HEK293 (cell line): ENCODE data around the gene SHC4.

Experiments
- CTCF ChIA-PET: fragments of 350-600 bp; formaldehyde crosslinking; extraction: SDS; loops from one replicate; lab custom pipeline; 2021; ENCODE audit warnings: antibody characterized with exemption; lab: Yijun Ruan, JAX
- POLR2A ChIA-PET: fragments of 300-600 bp; formaldehyde crosslinking; extraction: SDS; loops from one replicate; lab custom pipeline; 2020; ENCODE audit warnings: antibody characterized with exemption, inconsistent platforms; lab: Yijun Ruan, JAX
- H3K27ac ChIP-seq: fragments of 200-500 bp; sonication (Bioruptor generic); 2 replicates; pipeline ENCODE4 v1.5.1; 2014; ENCODE audit warnings: low read depth, low read length, control low read depth, inconsistent platforms; ENCODE audit errors: extremely low read depth
- H3K36me3 ChIP-seq, 2 experiments: fragments of 200-500 bp in 1 of 2; sonication (Bioruptor generic) in 1 of 2; 1 replicate in 1 of 2; 2 replicates in 1 of 2; pipeline ENCODE4 v1.5.1; 2014 to 2017; ENCODE audit warnings: inconsistent platforms in 2 of 2, low read length in 2 of 2; ENCODE audit not compliant: control insufficient read depth in 2 of 2, insufficient read depth in 1 of 2
- H3K4me1 ChIP-seq: fragments of 200-500 bp; sonication (Bioruptor generic); 2 replicates; pipeline ENCODE4 v1.5.1; 2014; ENCODE audit warnings: mild to moderate bottlenecking, low read length, inconsistent platforms; ENCODE audit not compliant: control insufficient read depth, insufficient read depth
- H3K4me3 ChIP-seq: 2 replicates; pipeline ENCODE4 v1.5.1; 2011; ENCODE audit warnings: low read depth, mild to moderate bottlenecking, control low read depth, low read length, moderate library complexity
- H3K9me3 ChIP-seq: fragments of 200-500 bp; sonication (Bioruptor generic); 2 replicates; pipeline ENCODE4 v1.5.1; 2014; ENCODE audit warnings: low read depth, low read length, inconsistent platforms; ENCODE audit not compliant: control insufficient read depth, insufficient read depth
- BCL11B ChIP-seq: fragments of 450-650 bp; formaldehyde crosslinking; IDR thresholded peaks from 2 replicates; pipeline ENCODE4 v1.5.1; 2016; ENCODE audit warnings: low read depth, missing biosample characterization, missing genetic modification characterization
- KLF7 ChIP-seq: fragments of 450-650 bp; formaldehyde crosslinking; IDR thresholded peaks from 2 replicates; pipeline ENCODE4 v1.5.1; 2016; ENCODE audit warnings: missing biosample characterization, missing genetic modification characterization, borderline replicate concordance
- MZF1 ChIP-seq: fragments of 450-650 bp; formaldehyde crosslinking; IDR thresholded peaks from 2 replicates; pipeline ENCODE4 v1.5.1; 2017; ENCODE audit warnings: missing biosample characterization, missing genetic modification characterization, borderline replicate concordance
- PRDM1 ChIP-seq: fragments of 450-650 bp; formaldehyde crosslinking; IDR thresholded peaks from 2 replicates; pipeline ENCODE4; 2016; ENCODE audit warnings: missing biosample characterization, missing genetic modification characterization
- REPIN1 ChIP-seq: fragments of 450-650 bp; formaldehyde crosslinking; IDR thresholded peaks from 2 replicates; pipeline ENCODE4 v1.5.1; 2017; ENCODE audit warnings: missing biosample characterization, missing genetic modification characterization, low read depth
- SCRT1 ChIP-seq: fragments of 450-650 bp; formaldehyde crosslinking; IDR thresholded peaks from 2 replicates; pipeline ENCODE4 v1.5.1; 2016; ENCODE audit warnings: missing biosample characterization, missing genetic modification characterization, borderline replicate concordance
- SCRT2 ChIP-seq: fragments of 450-650 bp; formaldehyde crosslinking; IDR thresholded peaks from 2 replicates; pipeline ENCODE4 v1.5.1; 2016; ENCODE audit warnings: missing biosample characterization, missing genetic modification characterization
- SP7 ChIP-seq: fragments of 450-650 bp; formaldehyde crosslinking; IDR thresholded peaks from 2 replicates; pipeline ENCODE4 v1.5.1; 2016; ENCODE audit warnings: missing biosample characterization, missing genetic modification characterization
- TCF7L2 ChIP-seq: IDR thresholded peaks from 2 replicates; pipeline ENCODE4 v1.6.1; 2011; ENCODE audit warnings: low read depth, mild to moderate bottlenecking, inconsistent platforms, low read length, moderate library complexity, borderline replicate concordance
- WT1 ChIP-seq: fragments of 450-650 bp; formaldehyde crosslinking; IDR thresholded peaks from 2 replicates; pipeline ENCODE4 v1.5.1; 2016; ENCODE audit warnings: missing biosample characterization, missing genetic modification characterization
- ZBTB17 ChIP-seq: fragments of 450-650 bp; formaldehyde crosslinking; IDR thresholded peaks from 2 replicates; pipeline ENCODE4 v1.5.1; 2016; ENCODE audit warnings: missing biosample characterization, missing genetic modification characterization
- ZBTB8A ChIP-seq: fragments of 450-650 bp; formaldehyde crosslinking; IDR thresholded peaks from 2 replicates; pipeline ENCODE4 v1.5.1; 2016; ENCODE audit warnings: missing biosample characterization, missing genetic modification characterization
- ZNF2 ChIP-seq: fragments of 450-650 bp; formaldehyde crosslinking; IDR thresholded peaks from 2 replicates; pipeline ENCODE4 v1.5.1; 2016; ENCODE audit warnings: missing biosample characterization, missing genetic modification characterization
- ZNF239 ChIP-seq: fragments of 450-650 bp; formaldehyde crosslinking; IDR thresholded peaks from 2 replicates; pipeline ENCODE4 v1.5.1; 2016; ENCODE audit warnings: missing biosample characterization, missing genetic modification characterization
- ZNF248 ChIP-seq: fragments of 450-650 bp; formaldehyde crosslinking; IDR thresholded peaks from 2 replicates; pipeline ENCODE4 v1.5.1; 2017; ENCODE audit warnings: missing biosample characterization, missing genetic modification characterization
- ZNF311 ChIP-seq: fragments of 450-650 bp; formaldehyde crosslinking; IDR thresholded peaks from 2 replicates; pipeline ENCODE4 v1.5.1; 2017; ENCODE audit warnings: missing biosample characterization, missing genetic modification characterization, borderline replicate concordance
- ZNF544 ChIP-seq: fragments of 450-650 bp; formaldehyde crosslinking; IDR thresholded peaks from 2 replicates; pipeline ENCODE4 v1.5.0; 2017; ENCODE audit warnings: missing biosample characterization, missing genetic modification characterization
- ZNF571 ChIP-seq: fragments of 450-650 bp; formaldehyde crosslinking; IDR thresholded peaks from 2 replicates; pipeline ENCODE4 v1.5.0; 2017; ENCODE audit warnings: missing biosample characterization, missing genetic modification characterization
- ZNF792 ChIP-seq: fragments of 450-650 bp; formaldehyde crosslinking; IDR thresholded peaks from 2 replicates; pipeline ENCODE4 v1.5.1; 2016; ENCODE audit warnings: missing biosample characterization, missing genetic modification characterization
- TF ChIP-seq, protein P1 (sequence below): fragments of 450-650 bp; formaldehyde crosslinking; IDR thresholded peaks from 2 replicates; pipeline ENCODE4 v1.5.1; 2016; ENCODE audit warnings: missing biosample characterization, missing genetic modification characterization
- TF ChIP-seq, protein P2 (sequence below): fragments of 450-650 bp; formaldehyde crosslinking; IDR thresholded peaks from 2 replicates; pipeline ENCODE4 v1.5.1; 2016; ENCODE audit warnings: missing biosample characterization, missing genetic modification characterization, borderline replicate concordance
- TF ChIP-seq, protein P3 (sequence below): fragments of 450-650 bp; formaldehyde crosslinking; IDR thresholded peaks from 2 replicates; pipeline ENCODE4 v1.5.1; 2016; ENCODE audit warnings: missing biosample characterization, missing genetic modification characterization
- TF ChIP-seq, protein P4 (sequence below): fragments of 450-650 bp; formaldehyde crosslinking; IDR thresholded peaks from 2 replicates; pipeline ENCODE4 v1.5.1; 2016; ENCODE audit warnings: missing biosample characterization, missing genetic modification characterization

SHC4 gene

DNA sequence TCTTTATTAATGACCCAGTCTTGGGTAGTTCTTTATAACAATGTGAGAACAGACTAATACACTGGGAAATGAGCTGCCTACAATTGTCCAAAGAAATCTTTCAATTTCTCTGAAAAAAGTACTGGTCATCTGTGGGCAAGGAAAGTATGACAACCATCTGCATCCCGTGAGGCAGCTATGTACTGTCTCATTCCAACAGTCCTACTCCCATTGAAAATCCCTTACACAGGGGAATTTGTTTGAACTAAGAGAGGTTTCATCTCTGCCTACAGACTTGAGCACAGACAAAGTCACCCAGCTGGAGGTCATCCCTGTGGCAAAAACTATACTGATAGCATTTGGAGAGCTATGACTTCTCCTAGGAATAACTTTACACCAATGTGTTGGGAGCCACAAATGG is 27.1 kb downstream of the SHC4 start:
- POLR2A ChIA-PET: no interaction called here
- Histone ChIP-seq H3K4me1 (no peaks in the 10 kb centered on the region), H3K4me3 (no peak overlapping the region), H3K9me3 (no peaks in the 10 kb centered on the region), H3K27ac (no peak overlapping the region), H3K36me3 (no peaks in the 10 kb centered on the region)
- TF ChIP-seq KLF7 (tag by site-specific recombination) (no peak), ZNF544 (tag by site-specific recombination) (no peak), BCL11B (tag by site-specific recombination) (no peak), ZNF311 (tag by site-specific recombination) (no peak), ZNF2 (tag by site-specific recombination) (no peak), ZNF792 (tag by site-specific recombination) (no peak), SCRT1 (tag by site-specific recombination) (no peak), TCF7L2 (no peak), SCRT2 (tag by site-specific recombination) (no peak), ZNF248 (tag by site-specific recombination) (no peak), ZNF239 (tag by site-specific recombination) (no peak)
- TF ChIP-seq, protein P1, sequence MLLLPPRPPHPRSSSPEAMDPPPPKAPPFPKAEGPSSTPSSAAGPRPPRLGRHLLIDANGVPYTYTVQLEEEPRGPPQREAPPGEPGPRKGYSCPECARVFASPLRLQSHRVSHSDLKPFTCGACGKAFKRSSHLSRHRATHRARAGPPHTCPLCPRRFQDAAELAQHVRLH (tag by site-specific recombination): no peak
- TF ChIP-seq, protein P2, sequence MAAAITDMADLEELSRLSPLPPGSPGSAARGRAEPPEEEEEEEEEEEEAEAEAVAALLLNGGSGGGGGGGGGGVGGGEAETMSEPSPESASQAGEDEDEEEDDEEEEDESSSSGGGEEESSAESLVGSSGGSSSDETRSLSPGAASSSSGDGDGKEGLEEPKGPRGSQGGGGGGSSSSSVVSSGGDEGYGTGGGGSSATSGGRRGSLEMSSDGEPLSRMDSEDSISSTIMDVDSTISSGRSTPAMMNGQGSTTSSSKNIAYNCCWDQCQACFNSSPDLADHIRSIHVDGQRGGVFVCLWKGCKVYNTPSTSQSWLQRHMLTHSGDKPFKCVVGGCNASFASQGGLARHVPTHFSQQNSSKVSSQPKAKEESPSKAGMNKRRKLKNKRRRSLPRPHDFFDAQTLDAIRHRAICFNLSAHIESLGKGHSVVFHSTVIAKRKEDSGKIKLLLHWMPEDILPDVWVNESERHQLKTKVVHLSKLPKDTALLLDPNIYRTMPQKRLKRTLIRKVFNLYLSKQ (tag by site-specific recombination): no peak
- CTCF ChIA-PET: interaction anchor here (0.6 to 1.0 kb wide), 3 partner anchors 39 to 209 kb away, joined by 3 to 5 read pairs (median 3); no protein-coding TSS in a partner anchor

DNA sequence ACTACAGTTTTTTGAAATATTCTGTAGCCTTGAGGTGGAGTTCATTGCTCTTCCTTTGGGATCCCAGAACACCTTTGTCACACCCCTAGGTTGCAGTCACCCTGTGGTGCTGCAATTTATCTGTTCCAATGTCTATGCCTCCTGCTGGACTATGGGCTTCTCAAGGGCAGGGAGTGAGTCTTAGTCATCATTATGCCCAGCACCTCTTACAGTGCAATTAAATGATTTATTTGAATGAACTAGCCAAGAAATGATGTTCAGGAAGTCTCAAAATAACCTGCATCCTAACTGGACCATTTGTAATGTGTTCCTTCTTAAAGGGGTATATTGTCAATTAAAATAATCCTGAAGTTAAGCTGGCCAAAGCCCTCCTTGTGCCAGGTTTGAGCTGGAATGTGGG is 28.5 kb downstream of the SHC4 start:
- Histone ChIP-seq H3K27ac (no peak overlapping the region), H3K4me1 (no peaks in the 10 kb centered on the region), H3K9me3 (no peaks in the 10 kb centered on the region), H3K4me3 (no peak overlapping the region), H3K36me3 (no peaks in the 10 kb centered on the region)
- ChIA-PET CTCF (no interaction called here), POLR2A (no interaction called here)
- TF ChIP-seq REPIN1 (tag by site-specific recombination) (no peak), SP7 (no peak)

DNA sequence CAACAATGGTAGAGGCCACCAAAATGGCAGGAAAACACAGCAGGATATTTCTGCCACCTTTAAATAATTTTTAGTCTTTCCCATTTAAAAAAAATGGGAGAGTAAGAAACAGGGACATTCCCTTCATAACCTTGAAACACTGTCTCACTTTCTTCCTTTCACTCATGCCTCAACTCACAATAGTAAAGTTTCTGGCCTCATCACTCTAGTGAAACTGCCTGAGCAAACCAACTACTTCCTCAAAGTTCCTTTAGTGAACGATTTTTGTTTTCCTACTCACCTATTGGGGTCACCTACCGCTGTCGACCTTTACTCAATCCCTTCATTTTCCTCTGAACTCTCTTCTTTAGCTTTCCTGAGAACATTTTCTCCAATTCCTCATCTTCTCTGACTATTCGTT is 33.0 kb downstream of the SHC4 start:
- H3K4me3 ChIP-seq: no peak overlapping the region
- no peaks in the 10 kb centered on the region for H3K4me1 ChIP-seq
- H3K9me3 ChIP-seq: no peaks in the 10 kb centered on the region
- ChIA-PET POLR2A (no interaction called here), CTCF (no interaction called here)
- H3K27ac ChIP-seq: no peak overlapping the region
- H3K36me3 ChIP-seq: no peaks in the 10 kb centered on the region
- no peak for TF ChIP-seq ZNF571 (tag by site-specific recombination)
- peak; percentile 79 for TF ChIP-seq PRDM1 (tag by site-specific recombination)
- no peak for TF ChIP-seq WT1 (tag by site-specific recombination)

DNA sequence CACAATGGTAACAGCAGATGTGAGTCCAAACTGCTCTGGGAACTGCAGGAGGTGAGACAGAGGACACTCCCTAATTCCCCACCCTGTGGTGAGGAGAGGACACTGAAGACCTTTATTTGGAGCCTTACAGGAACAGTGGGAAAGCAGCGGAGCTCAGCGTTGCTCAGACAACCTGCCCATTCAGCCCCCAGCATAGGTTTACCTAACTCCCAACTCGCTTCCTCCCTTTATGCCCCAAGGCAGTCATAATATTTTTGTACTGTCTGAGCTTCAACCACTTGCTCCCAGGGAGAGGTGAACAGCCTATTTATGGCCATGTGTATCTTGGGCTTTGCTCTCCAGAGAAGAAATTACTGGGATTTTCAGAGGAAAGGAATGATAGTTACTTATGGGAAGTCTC is 34.1 kb downstream of the SHC4 start:
- H3K4me1 ChIP-seq: no peaks in the 10 kb centered on the region
- H3K9me3 ChIP-seq: no peaks in the 10 kb centered on the region
- ChIA-PET POLR2A (no interaction called here), CTCF (interaction anchor here (0.6 to 1.4 kb wide), 2 partner anchors 46 to 53 kb away, joined by 3 to 4 read pairs; no protein-coding TSS in a partner anchor)
- H3K4me3 ChIP-seq: no peak overlapping the region
- H3K27ac ChIP-seq: no peak overlapping the region
- H3K36me3 ChIP-seq: no peaks in the 10 kb centered on the region
- TF ChIP-seq, protein P3, sequence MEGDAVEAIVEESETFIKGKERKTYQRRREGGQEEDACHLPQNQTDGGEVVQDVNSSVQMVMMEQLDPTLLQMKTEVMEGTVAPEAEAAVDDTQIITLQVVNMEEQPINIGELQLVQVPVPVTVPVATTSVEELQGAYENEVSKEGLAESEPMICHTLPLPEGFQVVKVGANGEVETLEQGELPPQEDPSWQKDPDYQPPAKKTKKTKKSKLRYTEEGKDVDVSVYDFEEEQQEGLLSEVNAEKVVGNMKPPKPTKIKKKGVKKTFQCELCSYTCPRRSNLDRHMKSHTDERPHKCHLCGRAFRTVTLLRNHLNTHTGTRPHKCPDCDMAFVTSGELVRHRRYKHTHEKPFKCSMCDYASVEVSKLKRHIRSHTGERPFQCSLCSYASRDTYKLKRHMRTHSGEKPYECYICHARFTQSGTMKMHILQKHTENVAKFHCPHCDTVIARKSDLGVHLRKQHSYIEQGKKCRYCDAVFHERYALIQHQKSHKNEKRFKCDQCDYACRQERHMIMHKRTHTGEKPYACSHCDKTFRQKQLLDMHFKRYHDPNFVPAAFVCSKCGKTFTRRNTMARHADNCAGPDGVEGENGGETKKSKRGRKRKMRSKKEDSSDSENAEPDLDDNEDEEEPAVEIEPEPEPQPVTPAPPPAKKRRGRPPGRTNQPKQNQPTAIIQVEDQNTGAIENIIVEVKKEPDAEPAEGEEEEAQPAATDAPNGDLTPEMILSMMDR (tag by site-specific recombination): no peak
- TF ChIP-seq, protein P4, sequence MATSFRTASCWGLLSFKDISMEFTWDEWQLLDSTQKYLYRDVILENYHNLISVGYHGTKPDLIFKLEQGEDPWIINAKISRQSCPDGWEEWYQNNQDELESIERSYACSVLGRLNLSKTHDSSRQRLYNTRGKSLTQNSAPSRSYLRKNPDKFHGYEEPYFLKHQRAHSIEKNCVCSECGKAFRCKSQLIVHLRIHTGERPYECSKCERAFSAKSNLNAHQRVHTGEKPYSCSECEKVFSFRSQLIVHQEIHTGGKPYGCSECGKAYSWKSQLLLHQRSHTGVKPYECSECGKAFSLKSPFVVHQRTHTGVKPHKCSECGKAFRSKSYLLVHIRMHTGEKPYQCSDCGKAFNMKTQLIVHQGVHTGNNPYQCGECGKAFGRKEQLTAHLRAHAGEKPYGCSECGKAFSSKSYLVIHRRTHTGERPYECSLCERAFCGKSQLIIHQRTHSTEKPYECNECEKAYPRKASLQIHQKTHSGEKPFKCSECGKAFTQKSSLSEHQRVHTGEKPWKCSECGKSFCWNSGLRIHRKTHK (tag by site-specific recombination): no peak
- TF ChIP-seq MZF1 (tag by site-specific recombination): 0 out of 2 replicates have a peak, but pooled peaks have one; percentile 20
- TF ChIP-seq ZBTB8A (tag by site-specific recombination): no peak
- TF ChIP-seq ZBTB17 (tag by site-specific recombination): no peak
